Chondrocyte (in vitro differentiated cells): ENCODE measurements around the gene RNF8. TPM values are rescaled to one million over a fixed set of nuclear protein-coding genes. Genes with fewer than 3 reads are reported as not detected.

Experiments used
- DNase-seq: peaks from one replicate; pipeline ENCODE4 v3.0.0; 2021; ENCODE audit warnings: mixed read lengths, low spot score
- H3K27ac Mint-ChIP-seq: one replicate; pipeline ENCODE4 v1.8.0; 2021; ENCODE audit warnings: mild to moderate bottlenecking, moderate library complexity, mixed read lengths; ENCODE audit not compliant: unreplicated experiment
- H3K27me3 Mint-ChIP-seq: 2 replicates; pipeline ENCODE4 v1.8.0; 2021; ENCODE audit warnings: low read depth, mixed read lengths
- H3K36me3 Mint-ChIP-seq: 2 replicates; pipeline ENCODE4 v1.8.0; 2021; ENCODE audit warnings: low read depth, mixed read lengths
- H3K4me1 Mint-ChIP-seq: 2 replicates; pipeline ENCODE4 v1.8.0; 2021; ENCODE audit warnings: low read depth, mild to moderate bottlenecking, mixed read lengths
- H3K4me3 Mint-ChIP-seq: one replicate; pipeline ENCODE4 v1.8.0; 2021; ENCODE audit warnings: mild to moderate bottlenecking, moderate library complexity, mixed read lengths; ENCODE audit not compliant: unreplicated experiment
- H3K9me3 Mint-ChIP-seq: 2 replicates; pipeline ENCODE4 v1.8.0; 2021; ENCODE audit warnings: low read depth, mixed read lengths
- CTCF ChIP-seq: fragments of 200-600 bp; sonication (generic); IDR thresholded peaks from 2 replicates; pipeline ENCODE4 v1.5.0; 2021; ENCODE audit warnings: antibody characterized with exemption, mild to moderate bottlenecking, moderate library complexity
- total RNA-seq: library from RNA; stranded (reverse); gene quantifications from 3 replicates; pipeline ENCODE4 v1.2.1, GENCODE V29; 2021

Gene RNF8
- total RNA-seq, 1 donor from 2014 or later = 19.5 TPM

- Mint-ChIP-seq H3K36me3 (peaks cover 10% of the 10 kb centered on the region), H3K27me3 (no peaks in the 10 kb centered on the region), H3K4me3 (no peak overlapping the region), H3K27ac (no peak overlapping the region), H3K9me3 (no peaks in the 10 kb centered on the region), H3K4me1 (peaks cover 20% of the 10 kb centered on the region)
- no peak for DNase-seq
- no peak for TF ChIP-seq CTCF
Observed at GRCh38 chr6:37319156-37319555, 34.6 kb upstream of the RNF8 start.

- Mint-ChIP-seq H3K27ac (peak overlapping the region; percentile 14), H3K9me3 (no peaks in the 10 kb centered on the region), H3K27me3 (no peaks in the 10 kb centered on the region), H3K4me1 (peaks cover 25% of the 10 kb centered on the region), H3K36me3 (peaks cover 4% of the 10 kb centered on the region), H3K4me3 (no peak overlapping the region)
- no peak for TF ChIP-seq CTCF
- no peak for DNase-seq
Observed at GRCh38 chr6:37319856-37320480, 33.8 kb upstream of the RNF8 start.

- Mint-ChIP-seq H3K36me3 (peaks cover 2% of the 10 kb centered on the region), H3K4me3 (no peak overlapping the region), H3K9me3 (no peaks in the 10 kb centered on the region), H3K4me1 (peaks cover 31% of the 10 kb centered on the region), H3K27me3 (no peaks in the 10 kb centered on the region), H3K27ac (peak overlapping the region; percentile 65)
- no peak for DNase-seq
- no peak for TF ChIP-seq CTCF
Observed at GRCh38 chr6:37320646-37321045, 33.1 kb upstream of the RNF8 start.

GRCh38 chr6:37321101-37321500 lies 32.7 kb upstream of the RNF8 start:
- H3K4me3 Mint-ChIP-seq = no peak overlapping the region
- H3K9me3 Mint-ChIP-seq = no peaks in the 10 kb centered on the region
- no peaks in the 10 kb centered on the region for H3K27me3 Mint-ChIP-seq
- H3K4me1 Mint-ChIP-seq = peaks cover 35% of the 10 kb centered on the region
- peak overlapping the region; percentile 24 for H3K27ac Mint-ChIP-seq
- TF ChIP-seq CTCF = no peak
- peaks cover 4% of the 10 kb centered on the region for H3K36me3 Mint-ChIP-seq
- DNase-seq = no peak

- H3K27me3 Mint-ChIP-seq = no peaks in the 10 kb centered on the region
- TF ChIP-seq CTCF = no peak
- peaks cover 4% of the 10 kb centered on the region for H3K36me3 Mint-ChIP-seq
- DNase-seq = no peak
- H3K27ac Mint-ChIP-seq = peak overlapping the region; percentile 24
- H3K4me3 Mint-ChIP-seq = no peak overlapping the region
- peaks cover 35% of the 10 kb centered on the region for H3K4me1 Mint-ChIP-seq
- H3K9me3 Mint-ChIP-seq = no peaks in the 10 kb centered on the region
Observed at GRCh38 chr6:37321516-37322415, 32.0 kb upstream of the RNF8 start.
